Osteocyte (in vitro differentiated cells): Measurements from ENCODE around the gene MRPS11. TPM values are rescaled to one million over a fixed set of nuclear protein-coding genes. Genes with fewer than 3 reads are reported as not detected.

Experiments used
- DNase-seq: peaks from one replicate; pipeline ENCODE4 v3.0.0; 2021; ENCODE audit warnings: mixed read lengths; ENCODE audit not compliant: unreplicated experiment; ENCODE audit errors: extremely low spot score
- H3K27ac Mint-ChIP-seq: one replicate; pipeline ENCODE4 v1.8.0; 2021; ENCODE audit warnings: mild to moderate bottlenecking, mixed read lengths; ENCODE audit not compliant: unreplicated experiment
- H3K27me3 Mint-ChIP-seq: one replicate; pipeline ENCODE4 v1.8.0; 2021; ENCODE audit warnings: mixed read lengths; ENCODE audit not compliant: unreplicated experiment
- H3K36me3 Mint-ChIP-seq: one replicate; pipeline ENCODE4 v1.8.0; 2021; ENCODE audit warnings: mixed read lengths; ENCODE audit not compliant: unreplicated experiment
- H3K4me1 Mint-ChIP-seq: one replicate; pipeline ENCODE4 v1.8.0; 2021; ENCODE audit warnings: mixed read lengths; ENCODE audit not compliant: unreplicated experiment
- H3K4me3 Mint-ChIP-seq: one replicate; pipeline ENCODE4 v1.8.0; 2021; ENCODE audit warnings: mild to moderate bottlenecking, moderate library complexity, mixed read lengths; ENCODE audit not compliant: unreplicated experiment
- H3K9me3 Mint-ChIP-seq: one replicate; pipeline ENCODE4 v1.8.0; 2021; ENCODE audit warnings: mixed read lengths; ENCODE audit not compliant: unreplicated experiment
- total RNA-seq: library from RNA; stranded (reverse); gene quantifications from 2 replicates; pipeline ENCODE4 v1.2.1, GENCODE V29; 2021
- TF ChIP-seq, protein P1 (sequence below): fragments of 200-600 bp; sonication (generic); IDR thresholded peaks from 2 replicates; pipeline ENCODE4 v1.5.0; 2021; ENCODE audit warnings: antibody characterized with exemption, mild to moderate bottlenecking, moderate library complexity

Gene MRPS11
- total RNA-seq, 1 donor from 2014 or later: 41.9 TPM

DNA sequence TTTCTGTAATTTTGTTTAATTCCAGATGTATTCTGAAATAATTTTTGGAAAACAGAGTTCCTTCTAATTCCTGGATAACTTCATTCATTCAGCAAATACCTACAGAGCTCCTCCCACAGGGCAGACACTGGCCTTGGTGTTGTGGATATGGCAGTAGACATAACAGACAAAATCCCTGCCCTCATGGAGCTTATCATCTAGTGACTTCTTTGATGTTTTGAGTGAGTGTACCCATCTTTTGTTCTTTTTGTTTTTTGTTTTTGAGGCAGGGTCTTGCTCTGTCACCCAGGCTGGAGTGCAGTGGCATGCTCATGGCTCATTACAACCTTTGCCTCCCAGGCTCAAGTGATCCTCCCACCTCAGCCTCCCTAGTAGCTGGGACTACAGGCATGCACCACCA lies 57.9 kb downstream of the MRPS11 start:
- Mint-ChIP-seq H3K9me3 (no peaks in the 10 kb centered on the region), H3K27ac (no peak overlapping the region), H3K4me1 (no peaks in the 10 kb centered on the region), H3K36me3 (peaks cover 38% of the 10 kb centered on the region), H3K4me3 (no peak overlapping the region), H3K27me3 (no peaks in the 10 kb centered on the region)
- TF ChIP-seq, protein P1, sequence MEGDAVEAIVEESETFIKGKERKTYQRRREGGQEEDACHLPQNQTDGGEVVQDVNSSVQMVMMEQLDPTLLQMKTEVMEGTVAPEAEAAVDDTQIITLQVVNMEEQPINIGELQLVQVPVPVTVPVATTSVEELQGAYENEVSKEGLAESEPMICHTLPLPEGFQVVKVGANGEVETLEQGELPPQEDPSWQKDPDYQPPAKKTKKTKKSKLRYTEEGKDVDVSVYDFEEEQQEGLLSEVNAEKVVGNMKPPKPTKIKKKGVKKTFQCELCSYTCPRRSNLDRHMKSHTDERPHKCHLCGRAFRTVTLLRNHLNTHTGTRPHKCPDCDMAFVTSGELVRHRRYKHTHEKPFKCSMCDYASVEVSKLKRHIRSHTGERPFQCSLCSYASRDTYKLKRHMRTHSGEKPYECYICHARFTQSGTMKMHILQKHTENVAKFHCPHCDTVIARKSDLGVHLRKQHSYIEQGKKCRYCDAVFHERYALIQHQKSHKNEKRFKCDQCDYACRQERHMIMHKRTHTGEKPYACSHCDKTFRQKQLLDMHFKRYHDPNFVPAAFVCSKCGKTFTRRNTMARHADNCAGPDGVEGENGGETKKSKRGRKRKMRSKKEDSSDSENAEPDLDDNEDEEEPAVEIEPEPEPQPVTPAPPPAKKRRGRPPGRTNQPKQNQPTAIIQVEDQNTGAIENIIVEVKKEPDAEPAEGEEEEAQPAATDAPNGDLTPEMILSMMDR: no peak
- DNase-seq: no peak

DNA sequence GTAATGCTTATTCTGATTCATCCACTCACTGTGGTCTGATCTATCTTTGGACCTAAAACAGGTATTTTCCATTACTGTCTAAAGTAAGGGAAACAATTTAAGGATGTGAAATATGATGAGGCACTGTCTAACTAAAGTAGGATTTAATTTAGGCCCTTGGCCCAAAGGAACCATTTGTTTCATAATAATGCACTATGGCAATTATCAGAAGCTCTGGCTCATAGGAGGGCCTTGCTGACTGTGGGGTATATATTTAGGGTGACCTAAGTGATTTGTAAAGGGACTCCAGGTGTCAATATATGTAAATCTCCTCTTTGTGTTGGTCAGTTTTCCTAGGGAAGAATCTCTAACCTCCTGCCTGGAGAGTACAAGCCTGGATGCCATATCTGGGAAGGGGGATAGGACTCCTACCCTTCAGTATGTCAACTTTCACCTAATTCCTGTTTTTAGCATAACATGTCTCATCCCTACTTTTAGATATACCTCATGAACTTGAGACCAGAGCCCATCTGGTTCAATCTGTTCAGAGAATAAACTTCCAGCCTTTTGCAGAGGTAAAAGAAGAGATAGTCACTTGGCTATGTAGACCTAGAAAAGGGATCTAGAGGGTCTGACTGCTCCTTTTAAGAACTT lies 58.9 kb downstream of the MRPS11 start:
- Mint-ChIP-seq H3K27ac (no peak overlapping the region), H3K27me3 (no peaks in the 10 kb centered on the region), H3K4me1 (no peaks in the 10 kb centered on the region), H3K9me3 (no peaks in the 10 kb centered on the region), H3K4me3 (no peak overlapping the region), H3K36me3 (peaks cover 47% of the 10 kb centered on the region)
- TF ChIP-seq, protein P1: no peak
- DNase-seq: no peak

DNA sequence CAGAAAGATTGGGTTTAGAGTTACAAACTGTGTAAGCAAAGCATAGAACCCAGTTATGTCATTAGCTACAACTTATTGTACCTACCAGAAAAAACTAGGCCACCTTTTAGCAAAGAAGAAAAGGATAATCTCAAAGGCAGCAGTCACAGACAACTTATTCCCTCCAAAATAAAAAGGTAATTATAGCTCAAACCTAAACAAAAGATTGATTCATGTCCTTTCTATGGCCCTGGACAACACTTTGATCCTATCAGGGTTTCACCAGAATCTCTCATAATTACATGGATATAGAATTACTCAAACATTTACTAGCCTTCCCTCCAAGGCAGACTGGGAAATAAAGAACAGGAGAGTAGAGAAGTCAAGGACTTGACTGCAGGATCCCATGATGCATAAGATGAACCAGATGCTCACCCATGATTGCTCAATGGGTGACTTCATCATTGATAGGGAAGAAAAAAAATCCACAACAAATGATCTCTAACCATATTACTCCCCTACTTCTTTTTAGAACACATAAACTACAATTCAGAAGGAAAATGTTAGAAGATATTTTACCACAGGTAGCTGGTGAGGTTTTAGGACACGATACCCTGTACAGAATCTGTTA lies 61.6 kb downstream of the MRPS11 start:
- Mint-ChIP-seq H3K27me3 (no peaks in the 10 kb centered on the region), H3K27ac (no peak overlapping the region), H3K4me1 (no peaks in the 10 kb centered on the region), H3K36me3 (peaks cover 39% of the 10 kb centered on the region), H3K9me3 (peaks cover 4% of the 10 kb centered on the region), H3K4me3 (no peak overlapping the region)
- no peak for DNase-seq
- TF ChIP-seq, protein P1: no peak

Other genes with a start within 250 kb of the MRPS11 start
- not detected in 2 replicates for gene NTRK3, start 211.0 kb upstream of the MRPS11 start, total RNA-seq
- gene MRPL46, start 320 bp upstream of the MRPS11 start, total RNA-seq: 17.0 and 20.4 TPM in 2 replicates
- gene DET1, start 79.0 kb downstream of the MRPS11 start, total RNA-seq: 8.2 and 9.8 TPM in 2 replicates
- 25.1 and 26.8 TPM in 2 replicates for gene AEN, start 153.6 kb downstream of the MRPS11 start, total RNA-seq
- gene ISG20, start 171.3 kb downstream of the MRPS11 start, total RNA-seq: 8.4 and 10.2 TPM in 2 replicates